PC-3 (cell line): Measurements from ENCODE around the gene SRRM3. TPM values are rescaled to one million over a fixed set of nuclear protein-coding genes. Genes with fewer than 3 reads are reported as not detected.
"Not testable (repeated sequence)": the region's sequence is repeated elsewhere in the genome, so short reads cannot be mapped to it uniquely, and the experiment has no call there.

Source experiments
- ATAC-seq: fragments of 200-7000 bp; cut with Tn5 transposase; 2 replicates; pipeline ENCODE4 v1.9.1; 2020; ENCODE audit warnings: mild to moderate bottlenecking, moderate library complexity
- BruUV-seq: library from RNA; stranded (reverse); fragments of 400-500 nt; replicated peaks from 2 replicates; lab custom pipeline; 2021; lab: Mats Ljungman, UMichigan
- CTCF ChIA-PET: fragments of 300-600 bp; sonication (Branson Sonifier 250); formaldehyde crosslinking; loops from one replicate; lab custom pipeline; 2022; ENCODE audit warnings: antibody characterized with exemption; lab: Charles Lee
- POLR2A ChIA-PET: fragments of 300-600 bp; sonication (Branson Sonifier 250); formaldehyde crosslinking; loops from one replicate; lab custom pipeline; 2022; ENCODE audit warnings: antibody characterized with exemption; ENCODE audit not compliant: unreplicated experiment; lab: Charles Lee
- DNase-seq: peaks from one replicate; pipeline ENCODE4 v3.0.0-alpha.2; 2015
- H2AFZ ChIP-seq: fragments of 300-600 bp; sonication (generic); 2 replicates; pipeline ENCODE4 v1.6.0; 2016; ENCODE audit warnings: antibody characterized with exemption, low read length
- H3F3A ChIP-seq: fragments of 300-600 bp; sonication (generic); one replicate; pipeline ENCODE4 v1.6.0; 2017; ENCODE audit warnings: antibody characterized with exemption, low read length, control low read depth, mild to moderate bottlenecking; ENCODE audit not compliant: unreplicated experiment
- H3K27ac ChIP-seq: fragments of 300-600 bp; sonication (generic); 2 replicates; pipeline ENCODE4 v1.5.1; 2016; ENCODE audit warnings: mild to moderate bottlenecking, low read length
- H3K27me3 ChIP-seq: fragments of 300-600 bp; sonication (generic); 2 replicates; pipeline ENCODE4 v1.6.1; 2016; ENCODE audit warnings: low read length, mixed read lengths
- H3K36me3 ChIP-seq: fragments of 300-600 bp; sonication (generic); 2 replicates; pipeline ENCODE4 v1.6.1; 2016; ENCODE audit warnings: low read depth, mixed run types, low read length, mixed read lengths
- H3K4me1 ChIP-seq: fragments of 300-600 bp; sonication (generic); 2 replicates; pipeline ENCODE4 v1.5.1; 2016; ENCODE audit warnings: low read length; ENCODE audit not compliant: insufficient read depth
- H3K4me2 ChIP-seq: fragments of 300-600 bp; sonication (generic); 2 replicates; pipeline ENCODE4 v1.6.0; 2016; ENCODE audit warnings: low read length
- H3K4me3 ChIP-seq: fragments of 300-600 bp; sonication (generic); 2 replicates; pipeline ENCODE4 v1.5.1; 2016; ENCODE audit warnings: mild to moderate bottlenecking, low read length, mixed read lengths
- H3K79me2 ChIP-seq: fragments of 300-600 bp; sonication (generic); 2 replicates; pipeline ENCODE4 v1.6.1; 2017; ENCODE audit warnings: low read length, mixed read lengths
- H3K9ac ChIP-seq: fragments of 300-600 bp; sonication (generic); 2 replicates; pipeline ENCODE4 v1.6.0; 2016; ENCODE audit warnings: mild to moderate bottlenecking, low read length
- H3K9me2 ChIP-seq: fragments of 300-600 bp; sonication (generic); replicated peaks from 2 replicates; pipeline ENCODE4 v1.6.1; 2016; ENCODE audit warnings: mixed run types, low read length, mixed read lengths
- H3K9me3 ChIP-seq: fragments of 300-600 bp; sonication (generic); 2 replicates; pipeline ENCODE4 v1.6.1; 2016; ENCODE audit warnings: low read length, mixed read lengths
- H4K20me1 ChIP-seq: fragments of 300-600 bp; sonication (generic); 2 replicates; pipeline ENCODE4 v1.6.1; 2016; ENCODE audit warnings: low read length, mixed read lengths
- EZH2 ChIP-seq: fragments of 300-600 bp; sonication (generic); IDR thresholded peaks from one replicate; pipeline ENCODE4 v1.6.1; 2017; ENCODE audit warnings: antibody characterized with exemption, mild to moderate bottlenecking, low read length; ENCODE audit not compliant: unreplicated experiment
- EZH2phosphoT487 ChIP-seq: fragments of 300-600 bp; sonication (generic); IDR thresholded peaks from 2 replicates; pipeline ENCODE4 v1.6.1; 2018; ENCODE audit warnings: mild to moderate bottlenecking, antibody characterized with exemption, low read length, borderline replicate concordance
- intact Hi-C: fragments of 100-400 bp; cut with micrococcal nuclease; formaldehyde crosslinking; loops from 2 replicates; pipeline ENCODE4 v1.9.0; 2023
- total RNA-seq: library from RNA; depleted of rRNA; stranded (reverse); fragments of >200 nt; gene quantifications from 2 replicates; pipeline ENCODE4 v1.2.3, GENCODE V29; 2014
- TF ChIP-seq, protein P1 (sequence below): fragments of 300-600 bp; sonication (generic); conservative IDR thresholded peaks from 2 replicates; pipeline ENCODE4 v1.5.1; 2017; ENCODE audit warnings: antibody characterized with exemption, low read depth, mild to moderate bottlenecking, low read length

Gene SRRM3
- total RNA-seq, 1 experiment from 2014 or later: 0.66 TPM

DNA sequence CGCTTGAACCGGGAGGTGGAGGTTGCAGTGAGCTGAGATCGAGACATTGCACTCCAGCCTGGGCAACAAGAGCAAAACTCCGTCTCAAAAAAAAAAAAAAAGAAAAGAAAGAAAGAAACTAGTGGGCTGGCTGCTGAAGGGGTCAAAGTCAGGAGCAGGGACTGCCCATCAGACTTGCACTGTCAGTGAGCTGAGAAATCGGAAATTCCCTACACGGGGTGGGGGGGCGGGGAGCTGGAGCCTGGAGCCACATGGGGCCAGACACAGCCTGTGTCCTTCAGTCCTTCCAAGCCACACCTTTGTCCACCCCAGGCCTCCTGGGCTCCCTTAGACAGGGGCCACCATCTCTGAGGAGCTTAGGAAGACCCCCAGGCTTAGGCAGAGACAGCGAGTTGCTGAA is 34.5 kb downstream of the SRRM3 start:
- intact Hi-C loops: no loop called here
- Histone ChIP-seq H3K4me3 (no peak overlapping the region), H3F3A (no peaks in the 10 kb centered on the region), H3K9me3 (no peaks in the 10 kb centered on the region), H3K27ac (no peak overlapping the region), H3K4me2 (no peak overlapping the region), H3K4me1 (no peaks in the 10 kb centered on the region), H3K9ac (no peak overlapping the region), H2AFZ (no peak overlapping the region), H3K27me3 (no peaks in the 10 kb centered on the region), H4K20me1 (no peaks in the 10 kb centered on the region), H3K79me2 (no peaks in the 10 kb centered on the region), H3K36me3 (no peaks in the 10 kb centered on the region), H3K9me2 (no peaks in the 10 kb centered on the region)
- no TSS peak for BruUV-seq
- TF ChIP-seq, protein P1, sequence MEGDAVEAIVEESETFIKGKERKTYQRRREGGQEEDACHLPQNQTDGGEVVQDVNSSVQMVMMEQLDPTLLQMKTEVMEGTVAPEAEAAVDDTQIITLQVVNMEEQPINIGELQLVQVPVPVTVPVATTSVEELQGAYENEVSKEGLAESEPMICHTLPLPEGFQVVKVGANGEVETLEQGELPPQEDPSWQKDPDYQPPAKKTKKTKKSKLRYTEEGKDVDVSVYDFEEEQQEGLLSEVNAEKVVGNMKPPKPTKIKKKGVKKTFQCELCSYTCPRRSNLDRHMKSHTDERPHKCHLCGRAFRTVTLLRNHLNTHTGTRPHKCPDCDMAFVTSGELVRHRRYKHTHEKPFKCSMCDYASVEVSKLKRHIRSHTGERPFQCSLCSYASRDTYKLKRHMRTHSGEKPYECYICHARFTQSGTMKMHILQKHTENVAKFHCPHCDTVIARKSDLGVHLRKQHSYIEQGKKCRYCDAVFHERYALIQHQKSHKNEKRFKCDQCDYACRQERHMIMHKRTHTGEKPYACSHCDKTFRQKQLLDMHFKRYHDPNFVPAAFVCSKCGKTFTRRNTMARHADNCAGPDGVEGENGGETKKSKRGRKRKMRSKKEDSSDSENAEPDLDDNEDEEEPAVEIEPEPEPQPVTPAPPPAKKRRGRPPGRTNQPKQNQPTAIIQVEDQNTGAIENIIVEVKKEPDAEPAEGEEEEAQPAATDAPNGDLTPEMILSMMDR: no peak
- TF ChIP-seq EZH2 (no peak), EZH2phosphoT487 (no peak)
- ChIA-PET POLR2A (no interaction called here), CTCF (interaction anchor here (0.6 kb wide), 1 partner anchor 39 kb away, joined by 8 read pairs; no protein-coding TSS in a partner anchor)
- DNase-seq (no peak), ATAC-seq (no peak)

- Histone ChIP-seq H3K9me2 (no peaks in the 10 kb centered on the region), H3K4me1 (no peaks in the 10 kb centered on the region), H3K9ac (no peak overlapping the region), H2AFZ (no peak overlapping the region), H3K27ac (no peak overlapping the region), H3K36me3 (no peaks in the 10 kb centered on the region), H3K4me3 (no peak overlapping the region), H4K20me1 (no peaks in the 10 kb centered on the region), H3K9me3 (no peaks in the 10 kb centered on the region), H3K4me2 (no peak overlapping the region), H3K27me3 (no peaks in the 10 kb centered on the region), H3F3A (no peaks in the 10 kb centered on the region), H3K79me2 (no peaks in the 10 kb centered on the region)
- no TSS peak for BruUV-seq
- no peak for DNase-seq
- no peak for TF ChIP-seq EZH2phosphoT487
- no peak for TF ChIP-seq EZH2
- CTCF ChIA-PET: no interaction called here
- intact Hi-C loops: no loop called here
- POLR2A ChIA-PET: no interaction called here
- no peak for ATAC-seq
Observed at GRCh38 chr7:76238326-76238725, 36.6 kb downstream of the SRRM3 start.

GRCh38 chr7:76241141-76241540 is 39.4 kb downstream of the SRRM3 start:
- Histone ChIP-seq H3K4me3 (no peak overlapping the region), H4K20me1 (no peaks in the 10 kb centered on the region), H3K9ac (no peak overlapping the region), H3K27me3 (no peaks in the 10 kb centered on the region), H3K9me2 (no peaks in the 10 kb centered on the region), H3K4me2 (no peak overlapping the region), H3K79me2 (no peaks in the 10 kb centered on the region), H3K9me3 (no peaks in the 10 kb centered on the region), H3K27ac (no peak overlapping the region), H3K36me3 (no peaks in the 10 kb centered on the region), H2AFZ (no peak overlapping the region), H3F3A (no peaks in the 10 kb centered on the region), H3K4me1 (no peaks in the 10 kb centered on the region)
- no peak for DNase-seq
- POLR2A ChIA-PET: interaction anchor here (0.7 kb wide), 1 partner anchor 370 kb away, joined by 4 read pairs; no protein-coding TSS in a partner anchor
- CTCF ChIA-PET: no interaction called here
- intact Hi-C loops: no loop called here
- no TSS peak for BruUV-seq
- ATAC-seq: no peak
- TF ChIP-seq EZH2 (no peak), EZH2phosphoT487 (no peak)
- TF ChIP-seq, protein P1: no peak

DNA sequence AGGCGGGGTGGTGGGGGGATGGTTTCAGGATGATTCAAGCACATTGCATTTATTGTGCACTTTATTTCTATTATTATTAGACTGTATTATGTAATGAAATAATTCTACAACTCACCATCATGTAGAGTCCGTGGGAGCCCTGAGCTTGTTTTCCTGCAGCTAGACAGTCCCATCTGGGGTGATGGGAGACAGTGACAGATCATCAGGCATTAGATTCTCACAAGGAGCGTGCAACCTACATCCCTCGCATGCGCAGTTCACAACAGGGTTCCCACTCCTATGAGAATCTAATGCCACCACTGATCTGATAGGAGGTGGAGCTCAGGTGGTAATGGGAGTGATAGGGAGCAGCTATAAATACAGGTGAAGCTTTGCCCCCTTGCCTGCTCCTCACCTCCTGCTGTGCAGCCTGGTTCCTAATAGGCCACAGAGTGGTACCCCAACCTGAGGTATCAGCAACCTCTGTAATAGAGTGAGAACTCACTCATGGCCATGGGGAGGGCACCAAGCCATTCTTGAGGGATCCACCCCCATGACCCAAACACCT is 40.9 kb downstream of the SRRM3 start:
- H3K27me3 ChIP-seq, H2AFZ ChIP-seq, H3K27ac ChIP-seq, H3K9me3 ChIP-seq, POLR2A ChIA-PET, H3K9me2 ChIP-seq, DNase-seq, H3F3A ChIP-seq, H3K79me2 ChIP-seq, H3K9ac ChIP-seq, H4K20me1 ChIP-seq, H3K4me1 ChIP-seq, CTCF ChIA-PET, H3K36me3 ChIP-seq, H3K4me2 ChIP-seq, BruUV-seq, ATAC-seq, H3K4me3 ChIP-seq, intact Hi-C loops: not testable (repeated sequence)
